Measurements from ENCODE around the gene CACNA2D3.
A peak's percentile ranks its signal among the peaks of the same experiment; 100 is the strongest.

CACNA2D3 gene

DNA sequence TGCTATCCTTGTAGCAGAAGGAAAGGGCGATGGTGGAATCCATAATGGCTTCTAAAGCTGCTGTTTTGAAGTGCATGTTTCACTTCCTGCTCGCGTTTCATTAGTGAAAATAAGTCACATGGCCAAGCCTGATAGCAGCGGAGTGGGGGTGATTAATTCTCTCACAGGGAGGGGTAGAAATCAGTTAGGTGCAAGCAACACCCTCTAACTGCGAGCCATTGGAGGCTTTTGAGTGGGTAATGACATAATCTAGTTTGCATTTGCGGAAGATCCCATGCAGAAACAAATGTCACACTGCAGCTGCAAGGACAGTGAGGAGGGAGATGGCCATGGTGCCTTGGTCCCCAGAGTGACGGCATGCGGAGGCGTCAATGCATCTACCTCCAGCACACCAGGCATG is 41.1 kb downstream of the CACNA2D3 start:
- no peak overlapping the region for H4K91ac ChIP-seq (ENCODE audit: low read depth, low read length, poor library complexity)
- H4K8ac ChIP-seq (ENCODE audit: low read depth, low read length) = no peak overlapping the region
- H3K27ac ChIP-seq (replicated peaks; ENCODE audit: low read length) = no peak overlapping the region
- H3K9ac ChIP-seq (ENCODE audit: low read depth, low read length, poor library complexity) = no peak overlapping the region
- no peak overlapping the region for H2BK15ac ChIP-seq (ENCODE audit: low read length)
- H3K18ac ChIP-seq (ENCODE audit: low read length) = no peak overlapping the region
- H3K14ac ChIP-seq (ENCODE audit: low read length) = no peak overlapping the region
- H3K4me2 ChIP-seq (ENCODE audit: insufficient read depth, low read length, poor library complexity, severe bottlenecking) = no peak overlapping the region
- H3K4ac ChIP-seq (ENCODE audit: low read length) = no peak overlapping the region
- no peak overlapping the region for H2AFZ ChIP-seq (ENCODE audit: low read length)
- no peaks in the 10 kb centered on the region for H3K27me3 ChIP-seq (ENCODE audit: control insufficient read depth in 3 of 3, insufficient read depth in 3 of 3, low read depth in 1 of 3, low read length in 3 of 3)
- no peak for DNase-seq (ENCODE audit: low spot score)
- H2BK120ac ChIP-seq (ENCODE audit: low read depth, low read length) = no peak overlapping the region
- no peak overlapping the region for H2BK12ac ChIP-seq (ENCODE audit: low read length)
- no peaks in the 10 kb centered on the region for H3K36me3 ChIP-seq (replicated peaks in 1 of 2; ENCODE audit: control insufficient read depth in 2 of 2, insufficient read depth in 2 of 2, low read length in 2 of 2)
- H3K4me1 ChIP-seq (ENCODE audit: control insufficient read depth in 2 of 2, insufficient read depth in 1 of 2, low read depth in 1 of 2, low read length in 2 of 2) = peaks cover 0 to 1% of the 10 kb centered on the region in 2 donors
- WGBS, 2 donors (ENCODE audit: extremely low coverage in 2 of 2, insufficient read length in 2 of 2, insufficient replicate concordance in 1 of 2) = no CpG with 5 or more reads among the region's 9 CpGs
- H3K23ac ChIP-seq (ENCODE audit: low read depth, low read length, poor library complexity) = no peak overlapping the region
- no peak overlapping the region for H2BK5ac ChIP-seq (ENCODE audit: low read length)
- H3K4me3 ChIP-seq (ENCODE audit: low read length in 2 of 2) = no peak overlapping the region
- no peak overlapping the region for H2AK5ac ChIP-seq (ENCODE audit: low read depth, low read length)
- no peaks in the 10 kb centered on the region for H3K9me3 ChIP-seq (replicated peaks in 1 of 2; ENCODE audit: control insufficient read depth in 2 of 2, insufficient read depth in 1 of 2, low read depth in 1 of 2, low read length in 2 of 2)
- H3K79me1 ChIP-seq (ENCODE audit: low read depth, low read length) = no peaks in the 10 kb centered on the region

GRCh38 chr3:54164192-54164975 is 42.0 kb downstream of the CACNA2D3 start:
- no peak overlapping the region for H4K91ac ChIP-seq (ENCODE audit: low read depth, low read length, poor library complexity)
- H2BK12ac ChIP-seq (ENCODE audit: low read length) = no peak overlapping the region
- H3K4me1 ChIP-seq (ENCODE audit: control insufficient read depth in 2 of 2, insufficient read depth in 1 of 2, low read depth in 1 of 2, low read length in 2 of 2) = no peaks in the 10 kb centered on the region
- H3K18ac ChIP-seq (ENCODE audit: low read length) = no peak overlapping the region
- WGBS, 2 donors (ENCODE audit: extremely low coverage in 2 of 2, insufficient read length in 2 of 2, insufficient replicate concordance in 1 of 2) = no CpG with 5 or more reads among the region's 10 CpGs
- no peak overlapping the region for H3K27ac ChIP-seq (replicated peaks; ENCODE audit: low read length)
- H2AFZ ChIP-seq (ENCODE audit: low read length) = no peak overlapping the region
- no peaks in the 10 kb centered on the region for H3K36me3 ChIP-seq (replicated peaks in 1 of 2; ENCODE audit: control insufficient read depth in 2 of 2, insufficient read depth in 2 of 2, low read length in 2 of 2)
- no peak overlapping the region for H3K14ac ChIP-seq (ENCODE audit: low read length)
- no peak overlapping the region for H3K4me2 ChIP-seq (ENCODE audit: insufficient read depth, low read length, poor library complexity, severe bottlenecking)
- H3K27me3 ChIP-seq (ENCODE audit: control insufficient read depth in 3 of 3, insufficient read depth in 3 of 3, low read depth in 1 of 3, low read length in 3 of 3) = no peaks in the 10 kb centered on the region
- no peak overlapping the region for H3K9ac ChIP-seq (ENCODE audit: low read depth, low read length, poor library complexity)
- no peak overlapping the region for H2BK15ac ChIP-seq (ENCODE audit: low read length)
- peak overlapping the region; percentile 20 for H2AK5ac ChIP-seq (ENCODE audit: low read depth, low read length)
- no peak overlapping the region for H4K8ac ChIP-seq (ENCODE audit: low read depth, low read length)
- no peaks in the 10 kb centered on the region for H3K79me1 ChIP-seq (ENCODE audit: low read depth, low read length)
- H3K23ac ChIP-seq (ENCODE audit: low read depth, low read length, poor library complexity) = no peak overlapping the region
- H2BK120ac ChIP-seq (ENCODE audit: low read depth, low read length) = no peak overlapping the region
- DNase-seq (ENCODE audit: low spot score) = no peak
- no peak overlapping the region for H3K4ac ChIP-seq (ENCODE audit: low read length)
- no peak overlapping the region for H3K4me3 ChIP-seq (ENCODE audit: low read length in 2 of 2)
- no peaks in the 10 kb centered on the region for H3K9me3 ChIP-seq (replicated peaks in 1 of 2; ENCODE audit: control insufficient read depth in 2 of 2, insufficient read depth in 1 of 2, low read depth in 1 of 2, low read length in 2 of 2)
- H2BK5ac ChIP-seq (ENCODE audit: low read length) = no peak overlapping the region

DNA sequence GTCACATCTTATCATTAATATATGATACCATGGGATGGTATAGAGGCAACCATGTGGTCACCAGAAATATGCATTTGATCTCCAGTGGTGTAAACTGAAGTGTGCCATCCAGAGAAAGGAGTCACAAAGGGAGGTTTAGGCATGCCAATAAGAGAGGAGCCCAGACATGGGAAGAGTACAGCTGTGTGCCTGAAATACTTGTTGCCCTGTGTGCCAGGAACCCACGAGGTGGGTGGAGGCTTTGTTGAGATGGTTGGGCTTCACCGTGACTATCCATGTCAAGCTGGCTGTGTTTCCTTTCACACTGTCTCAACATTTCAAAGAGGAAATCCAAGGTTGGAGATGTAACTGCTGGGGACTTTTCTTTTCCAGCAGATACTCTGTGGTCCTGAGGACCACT is 43.5 kb downstream of the CACNA2D3 start:
- Histone ChIP-seq H3K23ac (ENCODE audit: low read depth, low read length, poor library complexity) (no peak overlapping the region), H3K27ac (replicated peaks; ENCODE audit: low read length) (no peak overlapping the region), H2AFZ (ENCODE audit: low read length) (no peak overlapping the region), H2BK12ac (ENCODE audit: low read length) (no peak overlapping the region), H4K91ac (ENCODE audit: low read depth, low read length, poor library complexity) (no peak overlapping the region), H3K4me2 (ENCODE audit: insufficient read depth, low read length, poor library complexity, severe bottlenecking) (no peak overlapping the region), H3K9me3 (replicated peaks in 1 of 2; ENCODE audit: control insufficient read depth in 2 of 2, insufficient read depth in 1 of 2, low read depth in 1 of 2, low read length in 2 of 2) (peaks cover 0 to 1% of the 10 kb centered on the region in 2 donors), H3K14ac (ENCODE audit: low read length) (no peak overlapping the region), H3K9ac (ENCODE audit: low read depth, low read length, poor library complexity) (no peak overlapping the region), H4K8ac (ENCODE audit: low read depth, low read length) (no peak overlapping the region), H3K27me3 (ENCODE audit: control insufficient read depth in 3 of 3, insufficient read depth in 3 of 3, low read depth in 1 of 3, low read length in 3 of 3) (no peaks in the 10 kb centered on the region), H3K4me1 (ENCODE audit: control insufficient read depth in 2 of 2, insufficient read depth in 1 of 2, low read depth in 1 of 2, low read length in 2 of 2) (no peaks in the 10 kb centered on the region), H2AK5ac (ENCODE audit: low read depth, low read length) (no peak overlapping the region), H2BK5ac (ENCODE audit: low read length) (no peak overlapping the region), H3K18ac (ENCODE audit: low read length) (no peak overlapping the region), H3K4me3 (ENCODE audit: low read length in 2 of 2) (no peak overlapping the region), H2BK15ac (ENCODE audit: low read length) (no peak overlapping the region), H3K4ac (ENCODE audit: low read length) (no peak overlapping the region), H3K36me3 (replicated peaks in 1 of 2; ENCODE audit: control insufficient read depth in 2 of 2, insufficient read depth in 2 of 2, low read length in 2 of 2) (no peaks in the 10 kb centered on the region), H3K79me1 (ENCODE audit: low read depth, low read length) (no peaks in the 10 kb centered on the region), H2BK120ac (ENCODE audit: low read depth, low read length) (no peak overlapping the region)
- no peak for DNase-seq (ENCODE audit: low spot score)
- WGBS, 2 donors (ENCODE audit: extremely low coverage in 2 of 2, insufficient read length in 2 of 2, insufficient replicate concordance in 1 of 2) = no CpG with 5 or more reads among the region's 2 CpGs

DNA sequence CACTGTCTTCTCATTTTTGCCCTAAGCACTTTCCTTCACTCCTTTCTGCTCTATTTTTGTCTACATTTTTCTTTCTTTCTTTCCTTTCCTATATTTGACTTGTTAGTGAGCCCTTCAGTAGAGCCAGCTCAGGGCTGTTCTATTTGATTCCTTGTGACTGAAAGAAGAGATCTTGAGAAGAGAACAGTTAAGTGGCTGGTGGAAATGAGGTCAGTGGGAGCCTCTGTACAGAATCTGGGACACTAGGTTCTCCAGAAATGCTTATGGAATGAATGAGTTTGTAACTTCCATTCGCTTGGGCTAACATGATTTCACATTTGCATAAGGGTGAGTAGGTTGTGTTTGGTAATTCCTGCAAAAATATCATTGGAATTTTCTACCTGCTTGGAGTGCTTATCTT is 45.6 kb downstream of the CACNA2D3 start:
- no peaks in the 10 kb centered on the region for H3K79me1 ChIP-seq (ENCODE audit: low read depth, low read length)
- H3K36me3 ChIP-seq (replicated peaks in 1 of 2; ENCODE audit: control insufficient read depth in 2 of 2, insufficient read depth in 2 of 2, low read length in 2 of 2) = no peaks in the 10 kb centered on the region
- WGBS, 2 donors (ENCODE audit: extremely low coverage in 2 of 2, insufficient read length in 2 of 2, insufficient replicate concordance in 1 of 2) = no CpG with 5 or more reads among the region's 1 CpG
- H3K4me2 ChIP-seq (ENCODE audit: insufficient read depth, low read length, poor library complexity, severe bottlenecking) = no peak overlapping the region
- no peak overlapping the region for H4K8ac ChIP-seq (ENCODE audit: low read depth, low read length)
- H2AFZ ChIP-seq (ENCODE audit: low read length) = no peak overlapping the region
- H3K27ac ChIP-seq (replicated peaks; ENCODE audit: low read length) = no peak overlapping the region
- DNase-seq (ENCODE audit: low spot score) = no peak
- no peak overlapping the region for H2BK12ac ChIP-seq (ENCODE audit: low read length)
- H3K23ac ChIP-seq (ENCODE audit: low read depth, low read length, poor library complexity) = no peak overlapping the region
- H3K4me1 ChIP-seq (ENCODE audit: control insufficient read depth in 2 of 2, insufficient read depth in 1 of 2, low read depth in 1 of 2, low read length in 2 of 2) = no peaks in the 10 kb centered on the region
- H3K4me3 ChIP-seq (ENCODE audit: low read length in 2 of 2) = no peak overlapping the region
- H3K14ac ChIP-seq (ENCODE audit: low read length) = no peak overlapping the region
- no peaks in the 10 kb centered on the region for H3K27me3 ChIP-seq (ENCODE audit: control insufficient read depth in 3 of 3, insufficient read depth in 3 of 3, low read depth in 1 of 3, low read length in 3 of 3)
- H3K9me3 ChIP-seq (replicated peaks in 1 of 2; ENCODE audit: control insufficient read depth in 2 of 2, insufficient read depth in 1 of 2, low read depth in 1 of 2, low read length in 2 of 2) = peaks cover 0 to 1% of the 10 kb centered on the region in 2 donors
- H3K9ac ChIP-seq (ENCODE audit: low read depth, low read length, poor library complexity) = no peak overlapping the region
- no peak overlapping the region for H2BK120ac ChIP-seq (ENCODE audit: low read depth, low read length)
- no peak overlapping the region for H2BK5ac ChIP-seq (ENCODE audit: low read length)
- H2AK5ac ChIP-seq (ENCODE audit: low read depth, low read length) = no peak overlapping the region
- no peak overlapping the region for H3K18ac ChIP-seq (ENCODE audit: low read length)
- no peak overlapping the region for H4K91ac ChIP-seq (ENCODE audit: low read depth, low read length, poor library complexity)
- H3K4ac ChIP-seq (ENCODE audit: low read length) = no peak overlapping the region
- no peak overlapping the region for H2BK15ac ChIP-seq (ENCODE audit: low read length)

Measured in neuronal stem cell (in vitro differentiated cells).